Caki2 (cell line): ENCODE results near the gene MZT2B. TPM values are rescaled to one million over a fixed set of nuclear protein-coding genes. Genes with fewer than 3 reads are reported as not detected.
A peak's percentile ranks its signal among the peaks of the same experiment; 100 is the strongest.
"Not testable (repeated sequence)": the region's sequence is repeated elsewhere in the genome, so short reads cannot be mapped to it uniquely, and the experiment has no call there.

ENCODE experiments used
- DNase-seq: peaks from one replicate; pipeline ENCODE4 v3.0.0-alpha.2; 2015; ENCODE audit warnings: low read depth
- in situ Hi-C: cut with HindIII; loops from 2 replicates; pipeline ENCODE4 v1.10.0; 2016; ENCODE audit warnings: low sequenced_read_pairs, low pct_unique_long_range_greater_than_20kb, mixed read lengths
- total RNA-seq: library from RNA; depleted of rRNA; stranded (reverse); fragments of >200 nt; shearing (Covaris generic); gene quantifications from 2 replicates; pipeline ENCODE4 v1.2.3, GENCODE V29; 2014; ENCODE audit warnings: low replicate concordance; rRNA removed

The MZT2B gene, protein sequence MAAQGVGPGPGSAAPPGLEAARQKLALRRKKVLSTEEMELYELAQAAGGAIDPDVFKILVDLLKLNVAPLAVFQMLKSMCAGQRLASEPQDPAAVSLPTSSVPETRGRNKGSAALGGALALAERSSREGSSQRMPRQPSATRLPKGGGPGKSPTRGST
- 330 and 444 TPM in 2 replicates for total RNA-seq

- DNase-seq: peak; percentile 81
- in situ Hi-C loops: not testable (repeated sequence)
These were observed at the start of gene MZT2B for GRCh38 chr2:130181880-130182682. Gene MZT2B, plus strand, starts transcription at chr2:130182262. Its CDS starts 21 bp downstream, at chr2:130182283.

GRCh38 chr2:130135692-130136541 is 46.1 kb upstream of the MZT2B start:
- no peak for DNase-seq
- in situ Hi-C loops: no loop called here

- DNase-seq, in situ Hi-C loops: not testable (repeated sequence)
These were observed 45.5 kb upstream of the MZT2B start for GRCh38 chr2:130136546-130136945.

DNA sequence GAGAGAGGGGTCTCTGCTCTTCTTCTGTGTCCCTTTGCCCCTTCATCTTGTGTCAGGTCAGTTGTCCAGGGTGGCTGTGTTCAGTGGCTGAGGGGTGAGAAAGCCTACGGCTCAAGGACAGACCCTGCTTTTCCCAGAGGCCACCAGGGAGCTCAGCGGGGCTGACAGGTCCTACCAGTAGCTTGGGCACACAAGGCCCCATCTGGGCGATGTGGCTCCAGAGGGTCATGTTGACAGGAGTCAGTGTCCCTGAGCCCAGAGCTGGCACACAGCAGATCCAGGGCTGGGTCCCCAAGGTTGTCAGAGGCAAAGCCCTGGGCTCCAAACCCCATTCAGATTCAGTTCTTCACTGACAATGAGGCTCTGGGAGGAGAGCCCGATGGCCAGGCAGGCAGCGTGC is 44.9 kb upstream of the MZT2B start:
- DNase-seq, in situ Hi-C loops: not testable (repeated sequence)

- DNase-seq, in situ Hi-C loops: not testable (repeated sequence)
These were observed 43.7 kb upstream of the MZT2B start for GRCh38 chr2:130138326-130138725.

DNA sequence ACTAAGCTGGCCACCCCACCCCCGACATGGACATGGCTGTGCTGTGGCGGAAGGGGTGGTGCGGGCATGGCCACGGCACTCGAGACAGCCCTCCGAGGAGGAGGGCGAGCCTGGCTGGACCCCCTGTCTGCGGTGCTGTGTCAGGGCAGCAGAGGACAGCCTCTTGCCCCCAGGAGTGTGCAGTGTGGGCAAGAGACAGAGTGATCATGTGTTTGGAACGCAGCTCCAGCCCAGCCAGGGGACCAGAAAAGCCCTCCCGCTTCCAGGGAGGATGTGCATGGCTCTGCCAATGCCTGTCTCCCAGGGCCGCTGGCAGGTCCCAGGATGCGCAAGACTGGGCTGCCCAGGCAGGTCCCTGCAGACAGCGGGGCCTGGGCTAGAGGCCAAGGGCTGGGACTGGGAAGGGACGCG is 43.2 kb upstream of the MZT2B start:
- DNase-seq, in situ Hi-C loops: not testable (repeated sequence)

GRCh38 chr2:130139331-130140280 is 42.5 kb upstream of the MZT2B start:
- in situ Hi-C loops, DNase-seq: not testable (repeated sequence)

DNA sequence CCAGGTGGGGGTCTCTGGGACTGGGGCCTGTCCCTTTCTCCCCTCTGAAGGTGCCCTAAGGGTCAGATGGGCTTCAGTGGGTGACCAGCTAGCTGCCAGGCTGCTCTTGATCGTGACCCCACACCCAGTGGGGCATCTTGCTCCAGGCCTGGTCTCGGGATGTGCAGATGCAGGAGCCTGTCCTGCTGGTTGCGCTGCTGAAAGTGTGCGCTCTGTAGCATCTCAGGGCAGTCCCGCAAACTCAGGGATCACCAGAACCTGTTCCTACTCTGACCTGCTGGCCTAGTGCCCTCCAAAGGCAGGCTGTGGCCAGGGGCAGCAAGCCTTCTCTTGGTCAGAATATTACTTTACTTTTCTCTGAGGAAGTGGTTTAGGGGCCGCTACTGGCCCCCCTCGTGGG is 41.5 kb upstream of the MZT2B start:
- in situ Hi-C loops, DNase-seq: not testable (repeated sequence)

DNA sequence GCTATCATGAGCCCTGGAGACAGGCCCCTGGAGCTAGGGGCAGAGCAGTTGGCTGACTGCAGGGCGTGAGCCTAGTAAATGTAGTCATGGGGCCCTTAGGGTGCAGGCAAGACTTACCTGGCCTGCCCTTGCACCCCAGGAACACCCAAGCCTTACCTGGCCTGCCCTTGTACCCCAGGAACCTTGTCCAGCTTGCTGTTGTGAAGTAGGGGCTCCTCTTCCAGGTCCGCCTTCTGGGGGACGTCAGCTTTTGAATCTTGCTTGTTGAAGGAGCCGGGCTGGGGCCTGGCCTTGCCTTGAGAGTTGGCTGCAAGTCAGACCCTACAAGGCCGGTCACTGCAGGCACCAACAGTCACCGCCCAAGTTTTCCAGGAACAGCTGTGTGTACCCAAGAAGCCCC is 41.1 kb upstream of the MZT2B start:
- in situ Hi-C loops, DNase-seq: not testable (repeated sequence)

- DNase-seq, in situ Hi-C loops: not testable (repeated sequence)
These were observed 40.3 kb upstream of the MZT2B start for GRCh38 chr2:130141645-130142370.

DNA sequence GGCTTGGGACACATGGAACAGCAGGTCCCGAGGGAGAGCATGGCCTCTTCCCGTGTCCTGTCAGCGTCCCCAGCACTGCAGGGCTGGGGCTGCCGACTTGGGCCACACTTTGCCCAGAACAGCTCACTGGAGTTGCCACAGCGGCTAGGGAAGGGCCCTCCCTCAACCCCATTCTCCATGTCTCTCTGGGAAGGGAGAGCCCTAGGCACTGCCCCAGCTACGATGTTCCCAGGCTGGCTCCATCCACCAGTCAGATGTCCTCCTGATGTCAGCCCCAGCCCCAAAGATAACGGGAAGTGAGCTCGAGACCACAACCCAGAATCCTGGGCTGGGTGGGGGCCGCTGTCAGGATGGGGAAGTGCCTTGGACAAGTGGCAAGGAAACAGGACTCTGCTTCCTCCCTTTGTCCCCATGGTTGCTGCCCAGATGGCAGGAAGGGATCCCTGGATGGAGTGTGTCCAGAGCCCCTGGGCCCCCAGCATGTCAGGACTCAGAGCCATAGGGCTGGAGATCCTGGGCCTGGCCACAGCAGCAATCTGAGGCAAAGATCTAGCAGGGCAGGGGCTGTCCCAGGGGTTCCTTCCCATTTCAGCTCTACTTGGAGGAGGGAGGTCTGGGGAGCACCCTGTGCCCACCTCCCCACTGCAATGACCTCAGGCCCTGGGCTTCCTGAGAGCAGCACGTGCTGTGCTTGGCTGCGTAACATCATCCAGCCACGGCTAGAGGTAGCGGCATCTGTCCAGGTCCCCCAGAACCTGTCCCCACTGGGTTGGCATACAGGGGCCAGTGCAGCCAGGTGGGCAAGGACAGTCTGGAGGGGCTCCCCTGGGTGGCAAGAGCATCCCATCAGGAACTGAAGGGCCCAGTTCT is 39.4 kb upstream of the MZT2B start:
- DNase-seq, in situ Hi-C loops: not testable (repeated sequence)

GRCh38 chr2:130143266-130144039 is 38.6 kb upstream of the MZT2B start:
- in situ Hi-C loops, DNase-seq: not testable (repeated sequence)

- in situ Hi-C loops: not testable (repeated sequence)
- DNase-seq: peak; percentile 56
These were observed 37.1 kb upstream of the MZT2B start, which contains the start of gene CCDC74B for GRCh38 chr2:130145006-130145414. Gene CCDC74B, minus strand, starts transcription at chr2:130145112. Its CDS starts 116 bp downstream, at chr2:130144996.

- in situ Hi-C loops, DNase-seq: not testable (repeated sequence)
These were observed 33.5 kb upstream of the MZT2B start for GRCh38 chr2:130148515-130148914.
